ENCODE results near the gene ID2. TPM values are rescaled to one million over a fixed set of nuclear protein-coding genes. Genes with fewer than 3 reads are reported as not detected.

Gene ID2, protein sequence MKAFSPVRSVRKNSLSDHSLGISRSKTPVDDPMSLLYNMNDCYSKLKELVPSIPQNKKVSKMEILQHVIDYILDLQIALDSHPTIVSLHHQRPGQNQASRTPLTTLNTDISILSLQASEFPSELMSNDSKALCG
- total RNA-seq (2021), result 48.0 and 48.6 TPM in 2 replicates
- long read RNA-seq, transcript ID2-203 (3 exons, 1,362 nt), result major isoform, 46 of 55 reads
- long read RNA-seq, transcript ID2-202 (2 exons, 623 nt), result minor isoform, 8 of 55 reads
- long read RNA-seq, partial matches to known transcripts, result 0 of 55 reads
- long read RNA-seq, other reads (novel, unspliced or antisense), result 1 of 55 reads

DNA sequence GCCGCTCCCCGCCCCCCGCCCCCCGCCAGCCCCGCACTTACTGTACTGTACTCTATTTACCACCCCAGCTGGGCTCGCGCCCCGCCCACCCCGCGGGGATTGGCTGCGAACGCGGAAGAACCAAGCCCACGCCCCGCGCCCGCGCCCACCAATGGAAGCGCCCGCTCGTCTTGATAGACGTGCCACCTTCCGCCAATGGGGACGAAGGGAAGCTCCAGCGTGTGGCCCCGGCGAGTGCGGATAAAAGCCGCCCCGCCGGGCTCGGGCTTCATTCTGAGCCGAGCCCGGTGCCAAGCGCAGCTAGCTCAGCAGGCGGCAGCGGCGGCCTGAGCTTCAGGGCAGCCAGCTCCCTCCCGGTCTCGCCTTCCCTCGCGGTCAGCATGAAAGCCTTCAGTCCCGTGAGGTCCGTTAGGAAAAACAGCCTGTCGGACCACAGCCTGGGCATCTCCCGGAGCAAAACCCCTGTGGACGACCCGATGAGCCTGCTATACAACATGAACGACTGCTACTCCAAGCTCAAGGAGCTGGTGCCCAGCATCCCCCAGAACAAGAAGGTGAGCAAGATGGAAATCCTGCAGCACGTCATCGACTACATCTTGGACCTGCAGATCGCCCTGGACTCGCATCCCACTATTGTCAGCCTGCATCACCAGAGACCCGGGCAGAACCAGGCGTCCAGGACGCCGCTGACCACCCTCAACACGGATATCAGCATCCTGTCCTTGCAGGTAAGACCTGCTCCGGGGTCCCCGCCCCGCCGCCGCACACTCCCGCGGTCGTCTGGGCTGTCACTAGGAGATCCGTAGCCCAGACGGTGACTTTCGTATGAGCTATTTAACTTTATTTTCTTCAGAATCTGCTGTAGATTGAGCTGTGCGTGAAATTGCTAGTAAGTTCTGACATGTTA, at the start of gene ID2:
TSS of gene ID2 (plus strand) at position 271 of the 907 bp plus-strand sequence. CDS start at position 381, 110 bp downstream.
- Histone ChIP-seq H3K79me2 (ENCODE audit: insufficient read depth, low read length) (peaks cover 2% of the 10 kb centered on the region; the same call in 1 of the 2 replicates), H3K23ac (ENCODE audit: insufficient read length, low read depth, low read length) (no peak within 1 kb of the TSS), H2AK5ac (ENCODE audit: insufficient read length, low read length) (no peak within 1 kb of the TSS), H3T11ph (ENCODE audit: low read length) (no peak within 1 kb of the TSS), H3K9ac (ENCODE audit: extremely low read depth, insufficient read length, low read length) (peak within 1 kb of the TSS; percentile 53), H3K18ac (ENCODE audit: insufficient read length, low read depth, low read length) (peak within 1 kb of the TSS; percentile 3), H3K9me3 (ENCODE audit: control insufficient read depth, low read depth, low read length) (no peaks in the 10 kb centered on the region), H2BK20ac (ENCODE audit: low read depth, low read length, poor library complexity, severe bottlenecking) (no peak within 1 kb of the TSS), H4K20me1 (ENCODE audit: control insufficient read depth, insufficient read depth, insufficient read length) (no peaks in the 10 kb centered on the region), H2AFZ (ENCODE audit: low read length) (no peak within 1 kb of the TSS), H3K4me1 (ENCODE audit: insufficient read depth, low read length) (no peaks in the 10 kb centered on the region; the same call in 1 of the 2 replicates), H3K4ac (ENCODE audit: low read depth, low read length) (no peak within 1 kb of the TSS), H2BK5ac (ENCODE audit: insufficient read length, low read length) (no peak within 1 kb of the TSS), H4K91ac (ENCODE audit: insufficient read length, low read depth, low read length) (no peak within 1 kb of the TSS), H4K5ac (ENCODE audit: insufficient read length, low read depth, low read length) (no peak within 1 kb of the TSS), H2BK120ac (ENCODE audit: low read depth, low read length, poor library complexity, severe bottlenecking) (no peak within 1 kb of the TSS), H3K56ac (ENCODE audit: insufficient read length, low read depth, low read length) (no peak within 1 kb of the TSS), H3K4me2 (ENCODE audit: insufficient read depth, insufficient read length, low read length) (peak within 1 kb of the TSS; percentile 97), H2BK15ac (ENCODE audit: low read depth, low read length) (no peak within 1 kb of the TSS), H4K8ac (replicated peaks; ENCODE audit: insufficient read length, low read depth, low read length) (no peak within 1 kb of the TSS), H3K23me2 (ENCODE audit: insufficient read length, low read depth, low read length, poor library complexity, severe bottlenecking) (peaks cover 30% of the 10 kb centered on the region), H3K14ac (ENCODE audit: insufficient read depth, low read length) (no peak within 1 kb of the TSS), H3K79me1 (ENCODE audit: insufficient read depth, low read depth, low read length, poor library complexity, severe bottlenecking) (no peaks in the 10 kb centered on the region), H3K27me3 (ENCODE audit: insufficient read depth, low read length) (peaks cover 17% of the 10 kb centered on the region; the same call in 1 of the 2 replicates), H3K27ac (ENCODE audit: insufficient read length, low read depth, low read length) (peak within 1 kb of the TSS; percentile 15), H2BK12ac (ENCODE audit: insufficient read length, low read depth, low read length) (no peak within 1 kb of the TSS)
- TF ChIP-seq, protein P1, sequence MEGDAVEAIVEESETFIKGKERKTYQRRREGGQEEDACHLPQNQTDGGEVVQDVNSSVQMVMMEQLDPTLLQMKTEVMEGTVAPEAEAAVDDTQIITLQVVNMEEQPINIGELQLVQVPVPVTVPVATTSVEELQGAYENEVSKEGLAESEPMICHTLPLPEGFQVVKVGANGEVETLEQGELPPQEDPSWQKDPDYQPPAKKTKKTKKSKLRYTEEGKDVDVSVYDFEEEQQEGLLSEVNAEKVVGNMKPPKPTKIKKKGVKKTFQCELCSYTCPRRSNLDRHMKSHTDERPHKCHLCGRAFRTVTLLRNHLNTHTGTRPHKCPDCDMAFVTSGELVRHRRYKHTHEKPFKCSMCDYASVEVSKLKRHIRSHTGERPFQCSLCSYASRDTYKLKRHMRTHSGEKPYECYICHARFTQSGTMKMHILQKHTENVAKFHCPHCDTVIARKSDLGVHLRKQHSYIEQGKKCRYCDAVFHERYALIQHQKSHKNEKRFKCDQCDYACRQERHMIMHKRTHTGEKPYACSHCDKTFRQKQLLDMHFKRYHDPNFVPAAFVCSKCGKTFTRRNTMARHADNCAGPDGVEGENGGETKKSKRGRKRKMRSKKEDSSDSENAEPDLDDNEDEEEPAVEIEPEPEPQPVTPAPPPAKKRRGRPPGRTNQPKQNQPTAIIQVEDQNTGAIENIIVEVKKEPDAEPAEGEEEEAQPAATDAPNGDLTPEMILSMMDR (conservative IDR thresholded peaks at IDR 0.05), result no peak
- H3K27me3 Mint-ChIP-seq (ENCODE audit: low read depth), result peaks cover 16% of the 10 kb centered on the region
- peak within 1 kb of the TSS; percentile 80 to 98 (median 96); a peak in 6 of 7 replicates for H3K27ac Mint-ChIP-seq
- H3K36me3 Mint-ChIP-seq (ENCODE audit: insufficient read depth in 1 of 3, low read depth in 3 of 3), result peaks cover 5 to 20% (median 18%) of the 10 kb centered on the region in 3 experiments
- H3K4me1 Mint-ChIP-seq, result peaks cover 41 to 52% of the 10 kb centered on the region in 2 experiments
- no CpG with 5 or more reads among the region's 70 CpGs for WGBS (ENCODE audit: extremely low coverage, insufficient read length, low lambda C conversion rate)
- H3K4me3 Mint-ChIP-seq, result peak within 1 kb of the TSS; percentile 97 to 98
- peak; percentile 99 for DNase-seq
- peaks cover 0 to 7% of the 10 kb centered on the region in 2 experiments; a peak in 2 of 5 replicates for H3K9me3 Mint-ChIP-seq
